ENCODE results near the gene RHBDD2. TPM values are rescaled to one million over a fixed set of nuclear protein-coding genes. Genes with fewer than 3 reads are reported as not detected.

Gene RHBDD2
- total and polyA plus RNA-seq, 9 of the 15 experiments (the other 6 are each of a cell fraction or from before 2014, with no cell fraction given), result 3.3 to 36.7 (median 17.9) TPM

DNA sequence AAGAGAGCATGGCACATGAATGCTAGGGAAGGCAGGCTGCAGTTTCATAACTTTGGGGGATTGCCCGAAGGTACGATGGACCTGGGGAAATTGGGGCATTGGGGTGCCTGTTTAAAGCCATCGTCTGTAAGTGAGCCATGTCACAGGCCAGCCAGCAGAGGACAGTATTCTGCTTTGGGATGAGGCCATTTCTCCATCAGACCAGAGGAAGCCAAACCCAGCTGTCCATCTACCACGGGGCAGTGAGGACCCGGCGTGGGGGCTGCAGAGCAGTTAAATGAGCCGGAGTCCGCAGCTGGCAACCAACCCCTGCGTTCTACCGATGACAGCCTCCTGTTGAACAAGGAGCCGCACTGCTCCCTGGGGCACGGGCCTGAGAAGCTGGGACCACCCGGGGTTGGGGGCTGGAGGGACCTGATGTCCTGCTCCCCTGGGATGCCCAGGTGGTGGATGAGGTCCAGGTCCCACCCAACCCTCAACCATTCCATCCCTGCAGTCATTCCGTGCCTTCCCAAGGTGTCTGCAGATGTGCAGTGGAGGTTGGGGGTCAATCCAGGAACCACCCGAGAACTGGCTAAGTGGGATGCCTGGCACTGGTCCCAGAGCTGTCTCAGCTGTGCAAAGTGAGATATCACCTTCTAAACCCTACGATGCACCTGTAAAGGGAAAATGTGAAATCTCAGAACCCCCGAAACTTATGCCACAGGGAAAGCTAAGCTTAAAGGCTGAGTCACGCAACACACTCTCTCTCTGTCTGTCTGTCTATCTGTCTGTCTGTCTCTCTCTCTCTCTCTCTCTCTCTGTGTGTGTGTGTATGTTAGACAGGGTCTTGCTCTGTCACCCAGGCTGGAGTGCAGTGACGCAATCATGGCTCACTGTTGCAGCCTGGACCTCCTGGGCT, 12.1 kb upstream of the RHBDD2 start (continued):
- TF ChIP-seq, protein P1, sequence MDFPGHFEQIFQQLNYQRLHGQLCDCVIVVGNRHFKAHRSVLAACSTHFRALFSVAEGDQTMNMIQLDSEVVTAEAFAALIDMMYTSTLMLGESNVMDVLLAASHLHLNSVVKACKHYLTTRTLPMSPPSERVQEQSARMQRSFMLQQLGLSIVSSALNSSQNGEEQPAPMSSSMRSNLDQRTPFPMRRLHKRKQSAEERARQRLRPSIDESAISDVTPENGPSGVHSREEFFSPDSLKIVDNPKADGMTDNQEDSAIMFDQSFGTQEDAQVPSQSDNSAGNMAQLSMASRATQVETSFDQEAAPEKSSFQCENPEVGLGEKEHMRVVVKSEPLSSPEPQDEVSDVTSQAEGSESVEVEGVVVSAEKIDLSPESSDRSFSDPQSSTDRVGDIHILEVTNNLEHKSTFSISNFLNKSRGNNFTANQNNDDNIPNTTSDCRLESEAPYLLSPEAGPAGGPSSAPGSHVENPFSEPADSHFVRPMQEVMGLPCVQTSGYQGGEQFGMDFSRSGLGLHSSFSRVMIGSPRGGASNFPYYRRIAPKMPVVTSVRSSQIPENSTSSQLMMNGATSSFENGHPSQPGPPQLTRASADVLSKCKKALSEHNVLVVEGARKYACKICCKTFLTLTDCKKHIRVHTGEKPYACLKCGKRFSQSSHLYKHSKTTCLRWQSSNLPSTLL (IDR thresholded peaks at IDR 0.05), result no peak
- TF ChIP-seq KDM2B (CRISPR knock-in tag; IDR thresholded peaks at IDR 0.05) (no peak), ZKSCAN3 (CRISPR knock-in tag; IDR thresholded peaks at IDR 0.05) (no peak), KDM5B (IDR thresholded peaks at IDR 0.05; ENCODE audit: insufficient replicate concordance, low read depth, low read length) (no peak), PHF8 (IDR thresholded peaks at IDR 0.05; ENCODE audit: borderline replicate concordance, low read length) (no peak), CBX3 (IDR thresholded peaks at IDR 0.05; ENCODE audit: borderline replicate concordance in 1 of 2, low read length in 2 of 2) (0 out of 3 replicates have a peak, but pooled peaks of 1 of the 2 experiments have one; percentile 30), TAF15 (IDR thresholded peaks at IDR 0.05; ENCODE audit: low read depth, low read length) (no peak), GTF2E2 (tag; IDR thresholded peaks at IDR 0.05) (no peak), ZNF133 (CRISPR knock-in tag; IDR thresholded peaks at IDR 0.05) (no peak), ELF4 (CRISPR knock-in tag; IDR thresholded peaks at IDR 0.05) (peak; percentile 58; the same call in 1 of the 2 replicates), ZNF717 (CRISPR knock-in tag; IDR thresholded peaks at IDR 0.05) (no peak), SPI1 (IDR thresholded peaks at IDR 0.05; ENCODE audit: borderline replicate concordance, low read depth, low read length) (peak; percentile 38; the same call in 1 of the 2 replicates), POLR2B (IDR thresholded peaks at IDR 0.05; ENCODE audit: low read depth, partially characterized antibody) (no peak), CREM (IDR thresholded peaks at IDR 0.05; ENCODE audit: low read depth) (peak; percentile 74), MIER1 (IDR thresholded peaks at IDR 0.05; ENCODE audit: low read depth) (no peak), CBX5 (IDR thresholded peaks at IDR 0.05; ENCODE audit: borderline replicate concordance, low read depth) (no peak; the same call in 1 of the 2 replicates), TSC22D4 (tag; IDR thresholded peaks at IDR 0.05) (no peak), ZKSCAN8 (CRISPR knock-in tag; IDR thresholded peaks at IDR 0.05) (peak; percentile 36; the same call in 1 of the 2 replicates), PML (IDR thresholded peaks at IDR 0.05; ENCODE audit: low read length) (no peak), SREBF2 (CRISPR knock-in tag; IDR thresholded peaks at IDR 0.05) (no peak)
- TF ChIP-seq, protein P2, sequence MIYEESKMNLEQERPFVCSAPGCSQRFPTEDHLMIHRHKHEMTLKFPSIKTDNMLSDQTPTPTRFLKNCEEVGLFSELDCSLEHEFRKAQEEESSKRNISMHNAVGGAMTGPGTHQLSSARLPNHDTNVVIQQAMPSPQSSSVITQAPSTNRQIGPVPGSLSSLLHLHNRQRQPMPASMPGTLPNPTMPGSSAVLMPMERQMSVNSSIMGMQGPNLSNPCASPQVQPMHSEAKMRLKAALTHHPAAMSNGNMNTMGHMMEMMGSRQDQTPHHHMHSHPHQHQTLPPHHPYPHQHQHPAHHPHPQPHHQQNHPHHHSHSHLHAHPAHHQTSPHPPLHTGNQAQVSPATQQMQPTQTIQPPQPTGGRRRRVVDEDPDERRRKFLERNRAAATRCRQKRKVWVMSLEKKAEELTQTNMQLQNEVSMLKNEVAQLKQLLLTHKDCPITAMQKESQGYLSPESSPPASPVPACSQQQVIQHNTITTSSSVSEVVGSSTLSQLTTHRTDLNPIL (CRISPR knock-in tag; IDR thresholded peaks at IDR 0.05), result no peak
- TF ChIP-seq, protein P3, sequence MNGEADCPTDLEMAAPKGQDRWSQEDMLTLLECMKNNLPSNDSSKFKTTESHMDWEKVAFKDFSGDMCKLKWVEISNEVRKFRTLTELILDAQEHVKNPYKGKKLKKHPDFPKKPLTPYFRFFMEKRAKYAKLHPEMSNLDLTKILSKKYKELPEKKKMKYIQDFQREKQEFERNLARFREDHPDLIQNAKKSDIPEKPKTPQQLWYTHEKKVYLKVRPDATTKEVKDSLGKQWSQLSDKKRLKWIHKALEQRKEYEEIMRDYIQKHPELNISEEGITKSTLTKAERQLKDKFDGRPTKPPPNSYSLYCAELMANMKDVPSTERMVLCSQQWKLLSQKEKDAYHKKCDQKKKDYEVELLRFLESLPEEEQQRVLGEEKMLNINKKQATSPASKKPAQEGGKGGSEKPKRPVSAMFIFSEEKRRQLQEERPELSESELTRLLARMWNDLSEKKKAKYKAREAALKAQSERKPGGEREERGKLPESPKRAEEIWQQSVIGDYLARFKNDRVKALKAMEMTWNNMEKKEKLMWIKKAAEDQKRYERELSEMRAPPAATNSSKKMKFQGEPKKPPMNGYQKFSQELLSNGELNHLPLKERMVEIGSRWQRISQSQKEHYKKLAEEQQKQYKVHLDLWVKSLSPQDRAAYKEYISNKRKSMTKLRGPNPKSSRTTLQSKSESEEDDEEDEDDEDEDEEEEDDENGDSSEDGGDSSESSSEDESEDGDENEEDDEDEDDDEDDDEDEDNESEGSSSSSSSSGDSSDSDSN (IDR thresholded peaks at IDR 0.05; ENCODE audit: borderline replicate concordance in 1 of 2, low read depth in 2 of 2, low read length in 2 of 2), result no peak

Measured in K562 (cell line).